Epithelial cell of proximal tubule (primary cell): Measurements from ENCODE around the gene C6orf47. TPM values are rescaled to one million over a fixed set of nuclear protein-coding genes. Genes with fewer than 3 reads are reported as not detected.

Experiments used
- DNase-seq: peaks from one replicate; pipeline ENCODE4 v3.0.0-alpha.2; 2011; ENCODE audit warnings: low read depth
- H3K4me3 ChIP-seq: 2 replicates; pipeline ENCODE4 v1.5.1; 2011; ENCODE audit warnings: low read depth, mild to moderate bottlenecking, low read length
- total RNA-seq: library from RNA; depleted of rRNA; stranded (reverse); fragments of >200 nt; gene quantifications from 2 replicates; pipeline ENCODE4 v1.2.3, GENCODE V29; 2015
- TF ChIP-seq, protein P1 (sequence below): conservative IDR thresholded peaks from 2 replicates; pipeline ENCODE4 v1.5.1; 2012; ENCODE audit warnings: low read depth, mild to moderate bottlenecking, low read length

C6orf47 gene
- total RNA-seq, 1 donor from 2014 or later, result 17.2 TPM

DNA sequence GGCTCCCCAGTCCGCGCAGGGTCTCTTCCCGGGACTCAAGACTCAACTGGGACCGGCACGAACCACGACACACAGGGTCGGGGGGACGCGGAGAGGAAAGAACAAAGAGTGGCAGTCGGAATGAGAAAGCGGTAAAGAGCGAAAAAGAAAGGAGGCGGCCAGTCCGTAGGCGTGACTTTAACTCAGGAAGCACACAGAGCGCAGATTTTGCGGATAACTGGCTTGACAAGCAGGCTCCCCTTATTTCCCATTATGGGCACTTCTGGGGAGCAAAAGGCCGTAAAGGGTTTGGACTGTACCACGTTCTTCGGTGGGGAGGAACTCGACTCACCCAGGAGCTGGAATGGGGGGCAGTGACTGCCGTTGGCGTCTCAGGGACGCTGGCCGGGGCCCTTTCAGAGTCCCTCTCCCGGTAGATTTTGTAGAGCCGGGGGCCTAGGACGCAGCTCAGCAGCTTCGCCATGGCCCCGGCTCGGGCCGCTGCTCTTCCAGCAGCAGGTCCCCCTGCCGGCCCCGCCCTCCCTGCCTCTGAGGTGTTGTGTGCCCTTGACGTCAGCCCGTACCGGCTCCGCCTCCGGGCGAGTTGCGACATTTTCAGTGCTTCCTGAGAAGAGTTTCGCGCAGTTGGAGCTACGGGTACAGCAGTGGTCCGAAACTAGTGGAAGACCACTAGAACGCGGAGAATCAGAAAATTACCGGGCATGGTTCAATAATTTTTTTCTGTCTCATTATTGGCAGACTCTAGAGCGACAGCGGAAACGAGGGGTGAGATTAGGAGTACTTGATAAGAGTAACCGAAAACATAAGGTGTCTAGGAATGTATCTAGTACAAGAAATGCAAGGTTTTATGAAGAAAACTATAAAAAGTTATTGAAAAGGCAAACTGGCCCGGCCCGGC is 42.5 kb upstream of the C6orf47 start, which contains the start of gene ABHD16A:
Gene ABHD16A (minus strand): TSS at position 506 of the 898 bp plus-strand sequence. CDS start 43 bp downstream, at position 463.
- peak within 1 kb of the TSS; percentile 80 for H3K4me3 ChIP-seq
- peak; percentile 87 for DNase-seq
- TF ChIP-seq, protein P1, sequence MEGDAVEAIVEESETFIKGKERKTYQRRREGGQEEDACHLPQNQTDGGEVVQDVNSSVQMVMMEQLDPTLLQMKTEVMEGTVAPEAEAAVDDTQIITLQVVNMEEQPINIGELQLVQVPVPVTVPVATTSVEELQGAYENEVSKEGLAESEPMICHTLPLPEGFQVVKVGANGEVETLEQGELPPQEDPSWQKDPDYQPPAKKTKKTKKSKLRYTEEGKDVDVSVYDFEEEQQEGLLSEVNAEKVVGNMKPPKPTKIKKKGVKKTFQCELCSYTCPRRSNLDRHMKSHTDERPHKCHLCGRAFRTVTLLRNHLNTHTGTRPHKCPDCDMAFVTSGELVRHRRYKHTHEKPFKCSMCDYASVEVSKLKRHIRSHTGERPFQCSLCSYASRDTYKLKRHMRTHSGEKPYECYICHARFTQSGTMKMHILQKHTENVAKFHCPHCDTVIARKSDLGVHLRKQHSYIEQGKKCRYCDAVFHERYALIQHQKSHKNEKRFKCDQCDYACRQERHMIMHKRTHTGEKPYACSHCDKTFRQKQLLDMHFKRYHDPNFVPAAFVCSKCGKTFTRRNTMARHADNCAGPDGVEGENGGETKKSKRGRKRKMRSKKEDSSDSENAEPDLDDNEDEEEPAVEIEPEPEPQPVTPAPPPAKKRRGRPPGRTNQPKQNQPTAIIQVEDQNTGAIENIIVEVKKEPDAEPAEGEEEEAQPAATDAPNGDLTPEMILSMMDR, result no peak

DNA sequence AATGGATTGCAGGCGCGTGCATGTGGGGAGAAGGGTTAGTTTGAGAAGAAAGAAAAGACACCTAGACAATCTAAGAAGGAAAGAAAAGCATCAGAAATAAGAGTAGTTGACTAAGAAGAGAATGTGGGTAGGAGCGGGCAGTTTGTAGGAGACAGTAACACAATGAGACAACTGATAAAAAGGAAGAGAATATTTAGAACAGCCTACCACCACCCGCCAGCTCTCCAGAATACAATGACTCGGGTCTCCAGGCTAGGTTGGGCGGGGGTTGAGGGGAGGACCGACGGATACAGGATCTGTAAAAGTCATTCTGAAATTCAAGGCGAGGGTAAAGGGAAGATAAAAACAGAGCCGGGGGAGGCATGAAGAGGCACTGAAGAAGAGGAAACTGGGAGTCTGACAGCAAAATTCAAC is 41.8 kb upstream of the C6orf47 start:
- H3K4me3 ChIP-seq, result peak overlapping the region; percentile 80
- TF ChIP-seq, protein P1, result no peak
- no peak for DNase-seq

DNA sequence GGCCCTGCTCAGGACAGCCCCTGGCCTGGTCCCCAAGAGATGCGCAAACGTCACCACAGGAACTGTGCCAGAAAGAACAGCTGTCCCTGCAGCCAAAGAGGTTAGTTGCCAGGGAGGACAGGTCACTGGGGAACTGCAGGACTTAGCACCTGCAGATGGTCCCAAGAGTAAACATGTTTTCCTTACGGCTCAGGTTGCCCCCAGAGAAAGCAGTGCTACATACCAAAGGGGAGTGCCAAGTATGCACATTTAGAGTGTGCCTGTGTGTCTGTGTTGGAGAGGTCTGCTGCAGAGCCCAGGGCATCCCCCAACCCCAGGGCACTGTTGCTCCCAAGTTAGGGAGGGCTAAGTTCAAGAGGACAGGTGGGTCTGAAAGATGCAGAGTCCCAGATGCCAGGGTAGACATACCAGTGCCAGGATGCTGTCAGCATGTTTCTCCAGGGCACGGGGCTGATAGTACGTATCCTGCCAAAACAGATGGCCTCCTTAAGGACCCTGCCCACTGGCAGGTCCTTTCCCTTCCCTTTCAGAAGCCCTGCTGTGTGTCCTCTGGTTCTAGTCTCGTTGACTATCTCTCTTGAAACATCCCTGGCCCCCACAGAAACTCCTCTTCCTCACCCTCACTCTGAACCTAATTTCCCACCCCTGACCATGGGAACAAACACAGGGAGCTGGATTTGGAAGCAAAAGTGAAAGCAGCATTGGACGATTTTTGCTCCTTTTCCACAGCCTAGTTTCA is 41.3 kb upstream of the C6orf47 start:
- no peak for DNase-seq
- H3K4me3 ChIP-seq, result peak overlapping the region; percentile 80
- TF ChIP-seq, protein P1, result no peak

DNA sequence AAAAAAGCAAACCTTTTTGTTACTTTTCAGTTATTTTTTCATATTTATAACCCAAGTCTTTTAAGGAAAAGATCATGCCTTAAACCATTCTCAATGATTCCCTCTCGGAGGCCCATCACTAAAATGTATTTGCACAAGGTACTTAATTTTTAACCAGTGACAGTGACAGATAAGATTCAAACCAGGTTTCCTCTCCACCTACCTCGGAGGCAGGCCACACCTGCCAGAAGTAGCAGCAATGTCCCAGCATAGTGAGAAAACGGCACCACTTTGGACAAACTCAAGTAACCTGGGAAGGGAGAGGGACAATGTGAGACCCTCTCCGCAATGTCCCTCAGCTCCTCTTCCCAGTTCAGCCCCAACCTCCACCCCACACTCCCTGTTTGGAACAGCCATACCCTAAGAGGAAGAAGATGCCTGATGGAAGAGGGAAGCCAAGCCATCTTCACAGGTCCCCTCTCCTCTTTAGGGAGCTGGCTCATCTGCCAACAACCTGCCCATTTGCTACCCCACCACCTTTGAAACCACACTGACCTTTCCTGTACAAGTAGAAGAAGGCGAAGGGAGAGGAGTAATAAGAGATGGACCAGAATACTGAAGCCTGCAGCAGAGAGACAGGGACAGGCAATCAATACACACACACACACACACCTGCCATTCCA is 40.3 kb upstream of the C6orf47 start:
- TF ChIP-seq, protein P1, result no peak
- no peak overlapping the region for H3K4me3 ChIP-seq
- DNase-seq, result no peak

DNA sequence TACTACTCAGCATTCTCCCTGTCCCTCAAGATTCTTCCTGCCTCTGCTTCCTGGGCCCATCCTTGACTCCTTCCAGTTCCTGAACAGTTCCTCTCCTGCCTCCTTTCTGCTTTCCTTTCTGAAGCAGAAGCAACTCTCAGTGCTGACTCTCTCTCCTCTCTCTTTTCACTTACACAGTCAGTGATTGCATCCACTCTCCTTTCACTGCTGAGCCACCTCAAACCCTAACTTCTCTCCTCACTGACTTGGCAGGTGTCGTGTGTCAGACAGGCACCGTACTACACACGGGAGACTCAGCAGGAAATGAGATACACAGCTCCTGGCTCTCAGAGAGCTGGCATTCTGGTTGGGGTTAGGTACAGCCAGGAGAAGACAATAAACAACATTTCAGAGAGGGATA is 37.0 kb upstream of the C6orf47 start:
- no peak for DNase-seq
- no peak overlapping the region for H3K4me3 ChIP-seq
- TF ChIP-seq, protein P1, result no peak

DNA sequence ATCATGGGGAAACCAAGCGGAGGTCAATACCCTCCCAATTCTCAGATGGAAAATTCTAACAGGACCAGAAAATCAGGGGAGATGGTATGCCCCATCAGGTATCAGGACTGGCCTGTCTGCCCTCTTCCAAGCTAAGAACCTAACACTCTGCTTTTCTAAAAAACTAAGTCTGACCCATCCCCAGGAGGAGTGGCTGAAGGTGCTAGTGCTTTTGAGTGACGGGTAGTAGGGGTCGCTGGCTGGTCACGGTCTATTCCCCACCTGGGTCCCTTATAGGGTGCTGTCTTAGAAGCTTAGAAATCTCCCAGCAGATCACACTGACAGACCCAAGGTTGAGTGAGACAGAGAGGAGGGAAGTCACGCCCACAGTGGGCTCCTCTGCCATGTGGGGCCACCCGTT is 33.0 kb upstream of the C6orf47 start:
- TF ChIP-seq, protein P1, result no peak
- no peak for DNase-seq
- no peak overlapping the region for H3K4me3 ChIP-seq
